Ishikawa (cell line): Measurements from ENCODE around the gene SMARCB1.

Experiments
- NFIC ChIP-seq: IDR thresholded peaks from 2 replicates; pipeline ENCODE4 v1.6.1; 2012
- TAF1 ChIP-seq: IDR thresholded peaks from 2 replicates; pipeline ENCODE4 v1.6.1; 2012; ENCODE audit warnings: low read depth, mild to moderate bottlenecking
- YY1 ChIP-seq: IDR thresholded peaks from 2 replicates; pipeline ENCODE4 v1.6.1; 2012; ENCODE audit warnings: low read depth
- ZBTB7A ChIP-seq: IDR thresholded peaks from 2 replicates; pipeline ENCODE4 v1.6.1; 2012; ENCODE audit warnings: low read depth
- TF ChIP-seq, protein P1 (sequence below): IDR thresholded peaks from 2 replicates; pipeline ENCODE4 v1.6.1; 2012

DNA sequence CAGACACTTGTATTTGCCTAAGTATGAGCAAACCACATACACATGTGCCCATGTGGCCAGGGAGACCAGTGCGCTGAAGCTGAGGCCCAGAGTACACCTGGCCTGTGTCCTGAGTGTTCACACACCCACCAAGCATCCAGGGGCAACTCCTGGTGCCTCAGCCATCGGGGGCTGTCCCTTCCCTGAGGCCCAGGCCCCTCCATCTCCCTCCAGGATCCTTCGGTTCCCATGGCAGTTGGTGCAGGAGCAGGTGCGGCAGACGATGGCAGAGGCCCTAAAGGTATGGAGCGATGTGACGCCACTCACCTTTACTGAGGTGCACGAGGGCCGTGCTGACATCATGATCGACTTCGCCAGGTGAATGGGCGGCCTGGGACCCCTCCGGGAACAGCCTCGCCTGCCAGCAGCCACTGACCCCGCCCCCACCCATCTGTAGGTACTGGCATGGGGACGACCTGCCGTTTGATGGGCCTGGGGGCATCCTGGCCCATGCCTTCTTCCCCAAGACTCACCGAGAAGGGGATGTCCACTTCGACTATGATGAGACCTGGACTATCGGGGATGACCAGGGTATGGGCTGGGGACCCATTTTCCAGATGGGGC, 6.5 kb upstream of the SMARCB1 start:
- TF ChIP-seq, protein P1, sequence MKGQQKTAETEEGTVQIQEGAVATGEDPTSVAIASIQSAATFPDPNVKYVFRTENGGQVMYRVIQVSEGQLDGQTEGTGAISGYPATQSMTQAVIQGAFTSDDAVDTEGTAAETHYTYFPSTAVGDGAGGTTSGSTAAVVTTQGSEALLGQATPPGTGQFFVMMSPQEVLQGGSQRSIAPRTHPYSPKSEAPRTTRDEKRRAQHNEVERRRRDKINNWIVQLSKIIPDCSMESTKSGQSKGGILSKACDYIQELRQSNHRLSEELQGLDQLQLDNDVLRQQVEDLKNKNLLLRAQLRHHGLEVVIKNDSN: no peak
- TF ChIP-seq ZBTB7A (no peak), YY1 (no peak), TAF1 (no peak), NFIC (no peak)
